A549 (cell line): ENCODE measurements around the gene TRIM22. TPM values are rescaled to one million over a fixed set of nuclear protein-coding genes. Genes with fewer than 3 reads are reported as not detected.

Experiments used
- ATAC-seq, 2 experiments: fragments of 200-7000 bp in 1 of 2; fragments of >200 bp in 1 of 2; cut with Nextera tagmentation in 1 of 2; cut with Tn5 transposase in 1 of 2; 3 replicates each; pipeline versions ENCODE4 v1.8.0 to v1.9.1; 2018 to 2020; ENCODE audit warnings: mild to moderate bottlenecking in 1 of 2, moderate library complexity in 1 of 2
- CTCF ChIA-PET: fragments of 300-600 bp; sonication (Branson Sonifier 250); formaldehyde crosslinking; extraction: SDS; loops from one replicate; lab custom pipeline; 2021; ENCODE audit warnings: antibody characterized with exemption, inconsistent platforms; lab: Yijun Ruan, JAX
- POLR2A ChIA-PET: fragments of 350-600 bp; formaldehyde crosslinking; extraction: SDS; loops from one replicate; lab custom pipeline; 2021; ENCODE audit warnings: antibody characterized with exemption, inconsistent platforms; lab: Yijun Ruan, JAX
- DNase-seq, 2 experiments: peaks; one replicate each; pipeline versions ENCODE4 v3.0.0 to v3.0.0-alpha.2; 2011 to 2016; ENCODE audit warnings: low read depth in 1 of 2, low spot score in 1 of 2
- FAIRE-seq: peaks from 2 replicates; lab custom pipeline; 2011; peaks lifted over from hg19 to GRCh38; lab: Jason Lieb, UNC
- H3K27ac ChIP-seq, 2 experiments: fragments of >200 bp; sonication (Bioruptor Twin); formaldehyde crosslinking; 3 replicates each; pipeline ENCODE4 v1.5.1; 2016 to 2017
- H3K4me1 ChIP-seq: fragments of >200 bp; sonication (Bioruptor Twin); formaldehyde crosslinking; 3 replicates; pipeline ENCODE4 v1.6.1; 2016
- H3K4me2 ChIP-seq: fragments of >200 bp; sonication (Bioruptor Twin); formaldehyde crosslinking; 3 replicates; pipeline ENCODE4 v1.6.1; 2016
- H3K4me3 ChIP-seq: fragments of >200 bp; sonication (Bioruptor Twin); formaldehyde crosslinking; 3 replicates; pipeline ENCODE4 v1.5.1; 2016
- H3K9me3 ChIP-seq: fragments of >200 bp; sonication (Bioruptor Twin); formaldehyde crosslinking; 3 replicates; pipeline ENCODE4 v1.6.1; 2016
- BHLHE40 ChIP-seq: IDR thresholded peaks from 2 replicates; pipeline ENCODE4 v1.6.1; 2012; ENCODE audit warnings: low read depth, low read length, inconsistent platforms
- CBX2 ChIP-seq: fragments of 200-600 bp; sonication (generic); IDR thresholded peaks from 2 replicates; pipeline ENCODE4 v1.6.1; 2016; ENCODE audit warnings: low read depth, mild to moderate bottlenecking, borderline replicate concordance
- EHMT2 ChIP-seq: fragments of 200-600 bp; sonication (generic); IDR thresholded peaks from 2 replicates; pipeline ENCODE4 v1.6.1; 2016; ENCODE audit warnings: antibody characterized with exemption, low read depth, mild to moderate bottlenecking, moderate library complexity
- FOXS1 ChIP-seq: fragments of 250-450 bp; sonication (Bioruptor Pico); IDR thresholded peaks from 2 replicates; pipeline ENCODE4 v1.5.0; 2020; ENCODE audit warnings: mild to moderate bottlenecking, moderate library complexity
- GATA3 ChIP-seq: IDR thresholded peaks from 2 replicates; pipeline ENCODE4 v1.6.1; 2012; ENCODE audit warnings: borderline replicate concordance
- HOXA7 ChIP-seq: fragments of 250-450 bp; sonication (Bioruptor Pico); IDR thresholded peaks from 2 replicates; pipeline ENCODE4 v1.5.0; 2020; ENCODE audit warnings: mild to moderate bottlenecking, moderate library complexity
- KDM1A ChIP-seq: fragments of 200-600 bp; sonication (generic); IDR thresholded peaks from 2 replicates; pipeline ENCODE4 v1.6.1; 2016; ENCODE audit warnings: low read depth, mild to moderate bottlenecking
- KDM5A ChIP-seq: fragments of 200-600 bp; sonication (generic); IDR thresholded peaks from 2 replicates; pipeline ENCODE4 v1.6.1; 2016; ENCODE audit warnings: antibody characterized with exemption, mild to moderate bottlenecking
- MAFK ChIP-seq: fragments of 450-650 bp; IDR thresholded peaks from 2 replicates; pipeline ENCODE4 v1.6.1; 2014; ENCODE audit not compliant: partially characterized antibody
- MAZ ChIP-seq: fragments of 150-350 bp; IDR thresholded peaks from 2 replicates; pipeline ENCODE4 v1.6.1; 2014; ENCODE audit warnings: antibody characterized with exemption, low read depth, low read length, borderline replicate concordance
- NFE2L2 ChIP-seq: fragments of 150-350 bp; conservative IDR thresholded peaks from 2 replicates; pipeline ENCODE4 v1.6.1; 2014; ENCODE audit warnings: low read length
- NPAS2 ChIP-seq: fragments of 250-450 bp; sonication (Bioruptor Pico); IDR thresholded peaks from 2 replicates; pipeline ENCODE4 v1.8.0; 2022; ENCODE audit warnings: mild to moderate bottlenecking, moderate library complexity, borderline replicate concordance
- PHF8 ChIP-seq: fragments of 200-600 bp; sonication (generic); IDR thresholded peaks from 2 replicates; pipeline ENCODE4 v1.6.1; 2016; ENCODE audit warnings: low read depth, mild to moderate bottlenecking, antibody characterized with exemption, moderate library complexity, borderline replicate concordance
- POLR2A ChIP-seq: IDR thresholded peaks from 2 replicates; pipeline ENCODE4 v1.6.1; 2012; ENCODE audit warnings: mild to moderate bottlenecking, low read length
- RNF2 ChIP-seq: fragments of 200-600 bp; sonication (generic); IDR thresholded peaks from 2 replicates; pipeline ENCODE4 v1.6.1; 2016; ENCODE audit warnings: low read depth, mild to moderate bottlenecking, antibody characterized with exemption, moderate library complexity, borderline replicate concordance
- SMC3 ChIP-seq: fragments of >200 bp; sonication (Bioruptor Twin); formaldehyde crosslinking; IDR thresholded peaks from 3 replicates; pipeline ENCODE4 v1.6.1; 2018; ENCODE audit warnings: inconsistent platforms
- SREBF2 ChIP-seq: fragments of 450-650 bp; IDR thresholded peaks from 2 replicates; pipeline ENCODE4 v1.6.1; 2014; ENCODE audit warnings: mild to moderate bottlenecking, moderate library complexity
- WGBS: methylation state at CpG from one replicate; pipeline ENCODE4 v1.1.6; 2017; ENCODE audit errors: missing lambda C conversion rate; 5-methylcytosine and 5-hydroxymethylcytosine counted together
- polyA plus RNA-seq, 4 experiments: library from polyadenylated mRNA; depleted of rRNA in 3 of 4; stranded (reverse); fragments of >200 nt; fragmentation: RNase III in 1 of 4; extraction: RNeasy Plus Mini Kit Qiagen cat#74134 plus additional on column Dnase treatment in 1 of 4; gene quantifications; 2 replicates in 3 of 4; 3 replicates in 1 of 4; pipeline ENCODE4 v1.2.3, GENCODE V29; 2011 to 2017
- TF ChIP-seq, protein P1 (sequence below): fragments of 150-350 bp; IDR thresholded peaks from 2 replicates; pipeline ENCODE4 v1.6.1; 2014; ENCODE audit warnings: low read depth, mild to moderate bottlenecking, low read length
- TF ChIP-seq, protein P2 (sequence below): IDR thresholded peaks from 2 replicates; pipeline ENCODE4 v1.6.1; 2012; ENCODE audit warnings: low read depth, borderline replicate concordance
- TF ChIP-seq, protein P3 (sequence below): fragments of 250-450 bp; sonication (Bioruptor Pico); IDR thresholded peaks from 2 replicates; pipeline ENCODE4 v1.5.0; 2020; ENCODE audit warnings: low read depth, mild to moderate bottlenecking, moderate library complexity
- TF ChIP-seq, protein P4 (sequence below): fragments of >200 bp; sonication (Bioruptor Twin); formaldehyde crosslinking; IDR thresholded peaks from 3 replicates; pipeline ENCODE4 v1.5.1; 2016

Gene TRIM22
- polyA plus RNA-seq, 2 of the 4 experiments (the other 2 are of a cell fraction), result 1.4 to 2.7 TPM

DNA sequence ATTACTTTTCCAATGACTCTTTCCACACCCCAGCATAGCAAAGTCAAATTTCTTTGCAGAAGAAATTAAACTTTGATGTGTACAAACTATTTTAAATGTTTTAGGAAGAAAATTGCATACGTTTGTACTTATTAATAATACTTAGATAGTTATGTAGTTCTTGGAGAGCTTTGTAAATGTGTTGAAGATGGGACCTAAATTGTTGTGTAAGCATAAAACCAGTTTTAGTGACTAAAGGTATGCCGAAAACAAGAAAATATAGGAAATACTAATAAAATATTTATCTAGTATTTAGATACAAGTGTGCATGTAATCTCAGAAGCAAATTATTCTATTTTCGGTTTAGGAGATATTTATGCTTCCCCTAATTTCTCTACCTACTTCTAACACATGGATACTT lies 60.2 kb downstream of the TRIM22 start:
- ChIA-PET POLR2A (no interaction called here), CTCF (no interaction called here)
- TF ChIP-seq PHF8 (no peak), MAFK (peak; percentile 38), SREBF2 (no peak)
- TF ChIP-seq, protein P1, sequence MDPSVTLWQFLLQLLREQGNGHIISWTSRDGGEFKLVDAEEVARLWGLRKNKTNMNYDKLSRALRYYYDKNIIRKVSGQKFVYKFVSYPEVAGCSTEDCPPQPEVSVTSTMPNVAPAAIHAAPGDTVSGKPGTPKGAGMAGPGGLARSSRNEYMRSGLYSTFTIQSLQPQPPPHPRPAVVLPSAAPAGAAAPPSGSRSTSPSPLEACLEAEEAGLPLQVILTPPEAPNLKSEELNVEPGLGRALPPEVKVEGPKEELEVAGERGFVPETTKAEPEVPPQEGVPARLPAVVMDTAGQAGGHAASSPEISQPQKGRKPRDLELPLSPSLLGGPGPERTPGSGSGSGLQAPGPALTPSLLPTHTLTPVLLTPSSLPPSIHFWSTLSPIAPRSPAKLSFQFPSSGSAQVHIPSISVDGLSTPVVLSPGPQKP, result no peak
- DNase-seq, result no peak
- H3K4me2 ChIP-seq, result no peak overlapping the region
- no peaks in the 10 kb centered on the region for H3K9me3 ChIP-seq
- no peak for ATAC-seq
- 14% methylated on average over 3 of the region's 3 CpGs for WGBS
- H3K27ac ChIP-seq, result no peak overlapping the region
- H3K4me1 ChIP-seq, result no peaks in the 10 kb centered on the region
- no peak for FAIRE-seq
- no peak overlapping the region for H3K4me3 ChIP-seq

DNA sequence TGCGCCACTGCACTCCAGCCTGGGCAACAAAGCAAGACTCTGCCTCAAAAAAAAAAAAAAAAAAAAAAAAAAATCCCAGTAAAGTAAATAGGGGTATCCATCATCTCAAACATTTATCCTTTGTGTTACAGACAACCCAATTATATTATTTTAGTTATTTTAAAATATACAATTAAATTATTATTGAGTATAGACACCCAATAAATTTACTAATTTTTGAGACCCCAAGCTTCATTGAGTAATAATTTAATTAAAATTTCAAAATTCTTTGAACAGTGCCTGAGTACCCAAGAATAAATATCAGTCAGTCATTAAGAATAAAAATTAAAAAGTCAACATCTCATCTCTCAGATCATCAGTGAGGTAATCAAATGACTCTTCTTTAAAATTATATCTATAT lies 64.4 kb downstream of the TRIM22 start, which contains the start of gene OR52N4:
TSS of gene OR52N4 (plus strand) at position 301 of the 400 bp plus-strand sequence. CDS start 498 bp downstream, outside the sequence.
- DNase-seq (no peak), FAIRE-seq (no peak), ATAC-seq (no peak)
- no peaks in the 10 kb centered on the region for H3K9me3 ChIP-seq
- no peak for TF ChIP-seq NFE2L2
- no peak for TF ChIP-seq KDM1A
- no peak for TF ChIP-seq FOXS1 (CRISPR knock-in tag)
- TF ChIP-seq MAZ, result no peak
- TF ChIP-seq NPAS2, result no peak
- TF ChIP-seq HOXA7 (CRISPR knock-in tag), result no peak
- TF ChIP-seq GATA3, result no peak
- no peak for TF ChIP-seq KDM5A
- no peak for TF ChIP-seq RNF2
- TF ChIP-seq CBX2, result no peak
- TF ChIP-seq POLR2A, result no peak
- TF ChIP-seq BHLHE40, result no peak
- no peak for TF ChIP-seq SMC3
- TF ChIP-seq, protein P2, sequence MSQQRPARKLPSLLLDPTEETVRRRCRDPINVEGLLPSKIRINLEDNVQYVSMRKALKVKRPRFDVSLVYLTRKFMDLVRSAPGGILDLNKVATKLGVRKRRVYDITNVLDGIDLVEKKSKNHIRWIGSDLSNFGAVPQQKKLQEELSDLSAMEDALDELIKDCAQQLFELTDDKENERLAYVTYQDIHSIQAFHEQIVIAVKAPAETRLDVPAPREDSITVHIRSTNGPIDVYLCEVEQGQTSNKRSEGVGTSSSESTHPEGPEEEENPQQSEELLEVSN, result no peak
- TF ChIP-seq MAFK, result no peak
- no peak for TF ChIP-seq EHMT2
- TF ChIP-seq, protein P3, sequence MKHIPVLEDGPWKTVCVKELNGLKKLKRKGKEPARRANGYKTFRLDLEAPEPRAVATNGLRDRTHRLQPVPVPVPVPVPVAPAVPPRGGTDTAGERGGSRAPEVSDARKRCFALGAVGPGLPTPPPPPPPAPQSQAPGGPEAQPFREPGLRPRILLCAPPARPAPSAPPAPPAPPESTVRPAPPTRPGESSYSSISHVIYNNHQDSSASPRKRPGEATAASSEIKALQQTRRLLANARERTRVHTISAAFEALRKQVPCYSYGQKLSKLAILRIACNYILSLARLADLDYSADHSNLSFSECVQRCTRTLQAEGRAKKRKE (CRISPR knock-in tag), result no peak
- TF ChIP-seq, protein P4, sequence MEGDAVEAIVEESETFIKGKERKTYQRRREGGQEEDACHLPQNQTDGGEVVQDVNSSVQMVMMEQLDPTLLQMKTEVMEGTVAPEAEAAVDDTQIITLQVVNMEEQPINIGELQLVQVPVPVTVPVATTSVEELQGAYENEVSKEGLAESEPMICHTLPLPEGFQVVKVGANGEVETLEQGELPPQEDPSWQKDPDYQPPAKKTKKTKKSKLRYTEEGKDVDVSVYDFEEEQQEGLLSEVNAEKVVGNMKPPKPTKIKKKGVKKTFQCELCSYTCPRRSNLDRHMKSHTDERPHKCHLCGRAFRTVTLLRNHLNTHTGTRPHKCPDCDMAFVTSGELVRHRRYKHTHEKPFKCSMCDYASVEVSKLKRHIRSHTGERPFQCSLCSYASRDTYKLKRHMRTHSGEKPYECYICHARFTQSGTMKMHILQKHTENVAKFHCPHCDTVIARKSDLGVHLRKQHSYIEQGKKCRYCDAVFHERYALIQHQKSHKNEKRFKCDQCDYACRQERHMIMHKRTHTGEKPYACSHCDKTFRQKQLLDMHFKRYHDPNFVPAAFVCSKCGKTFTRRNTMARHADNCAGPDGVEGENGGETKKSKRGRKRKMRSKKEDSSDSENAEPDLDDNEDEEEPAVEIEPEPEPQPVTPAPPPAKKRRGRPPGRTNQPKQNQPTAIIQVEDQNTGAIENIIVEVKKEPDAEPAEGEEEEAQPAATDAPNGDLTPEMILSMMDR, result no peak
- H3K4me1 ChIP-seq, result no peaks in the 10 kb centered on the region
- H3K27ac ChIP-seq, result no peak within 1 kb of the TSS
- H3K4me3 ChIP-seq, result no peak within 1 kb of the TSS
- WGBS, result 13% methylated on average over 1 of the region's 1 CpG
- POLR2A ChIA-PET, result no interaction called here
- no peak within 1 kb of the TSS for H3K4me2 ChIP-seq
- CTCF ChIA-PET, result no interaction called here

Other genes starting within 250 kb of the TRIM22 start
- not detected in 2 replicates for gene OR51I1, start 248.3 kb upstream of the TRIM22 start, polyA plus RNA-seq (2011; rRNA removed)
- not detected in 3 replicates for gene OR51I1, start 248.3 kb upstream of the TRIM22 start, polyA plus RNA-seq (2017; fragmentation: RNase III; extraction: RNeasy Plus Mini Kit Qiagen cat#74134 plus additional on column Dnase treatment)
- gene OR51I2, start 240.5 kb upstream of the TRIM22 start, polyA plus RNA-seq (2011; rRNA removed), result not detected in 2 replicates
- not detected in 3 replicates for gene OR51I2, start 240.5 kb upstream of the TRIM22 start, polyA plus RNA-seq (2017; fragmentation: RNase III; extraction: RNeasy Plus Mini Kit Qiagen cat#74134 plus additional on column Dnase treatment)
- gene OR52D1, start 201.1 kb upstream of the TRIM22 start, polyA plus RNA-seq (2011; rRNA removed), result not detected in 2 replicates
- gene OR52D1, start 201.1 kb upstream of the TRIM22 start, polyA plus RNA-seq (2017; fragmentation: RNase III; extraction: RNeasy Plus Mini Kit Qiagen cat#74134 plus additional on column Dnase treatment), result not detected in 3 replicates
- gene UBQLN3, start 179.8 kb upstream of the TRIM22 start, polyA plus RNA-seq (2011; rRNA removed), result not detected in 2 replicates
- not detected in 3 replicates for gene UBQLN3, start 179.8 kb upstream of the TRIM22 start, polyA plus RNA-seq (2017; fragmentation: RNase III; extraction: RNeasy Plus Mini Kit Qiagen cat#74134 plus additional on column Dnase treatment)
- 0.41 and 0.71 TPM in 2 replicates for gene UBQLNL, start 173.1 kb upstream of the TRIM22 start, polyA plus RNA-seq (2011; rRNA removed)
- gene UBQLNL, start 173.1 kb upstream of the TRIM22 start, polyA plus RNA-seq (2017; fragmentation: RNase III; extraction: RNeasy Plus Mini Kit Qiagen cat#74134 plus additional on column Dnase treatment), result 0.06 to 0.13 TPM (median 0.12 TPM) in 3 replicates
- not detected in 2 replicates for gene OR52H1, start 141.2 kb upstream of the TRIM22 start, polyA plus RNA-seq (2011; rRNA removed)
- gene OR52H1, start 141.2 kb upstream of the TRIM22 start, polyA plus RNA-seq (2017; fragmentation: RNase III; extraction: RNeasy Plus Mini Kit Qiagen cat#74134 plus additional on column Dnase treatment), result not detected in 3 replicates
- gene OR52B6, start 108.9 kb upstream of the TRIM22 start, polyA plus RNA-seq (2011; rRNA removed), result not detected in 2 replicates
- gene OR52B6, start 108.9 kb upstream of the TRIM22 start, polyA plus RNA-seq (2017; fragmentation: RNase III; extraction: RNeasy Plus Mini Kit Qiagen cat#74134 plus additional on column Dnase treatment), result not detected in 3 replicates
- 44.1 and 52.8 TPM in 2 replicates for gene TRIM6, start 93.2 kb upstream of the TRIM22 start, polyA plus RNA-seq (2011; rRNA removed)
- 22.6 to 27.5 TPM (median 22.9 TPM) in 3 replicates for gene TRIM6, start 93.2 kb upstream of the TRIM22 start, polyA plus RNA-seq (2017; fragmentation: RNase III; extraction: RNeasy Plus Mini Kit Qiagen cat#74134 plus additional on column Dnase treatment)
- gene TRIM34, start 64.8 kb upstream of the TRIM22 start, polyA plus RNA-seq (2011; rRNA removed), result 11.7 and 15.2 TPM in 2 replicates
- 6.1 to 8.1 TPM (median 6.8 TPM) in 3 replicates for gene TRIM34, start 64.8 kb upstream of the TRIM22 start, polyA plus RNA-seq (2017; fragmentation: RNase III; extraction: RNeasy Plus Mini Kit Qiagen cat#74134 plus additional on column Dnase treatment)
- gene TRIM5, start 4.7 kb upstream of the TRIM22 start, polyA plus RNA-seq (2011; rRNA removed), result 30.5 and 32.6 TPM in 2 replicates
- gene TRIM5, start 4.7 kb upstream of the TRIM22 start, polyA plus RNA-seq (2017; fragmentation: RNase III; extraction: RNeasy Plus Mini Kit Qiagen cat#74134 plus additional on column Dnase treatment), result 19.6 to 22.8 TPM (median 21.9 TPM) in 3 replicates
- gene OR56B1, start 46.7 kb downstream of the TRIM22 start, polyA plus RNA-seq (2011; rRNA removed), result not detected in 2 replicates
- not detected in 3 replicates for gene OR56B1, start 46.7 kb downstream of the TRIM22 start, polyA plus RNA-seq (2017; fragmentation: RNase III; extraction: RNeasy Plus Mini Kit Qiagen cat#74134 plus additional on column Dnase treatment)
- gene OR52N4, start 64.5 kb downstream of the TRIM22 start, polyA plus RNA-seq (2011; rRNA removed), result not detected in 2 replicates
- gene OR52N4, start 64.5 kb downstream of the TRIM22 start, polyA plus RNA-seq (2017; fragmentation: RNase III; extraction: RNeasy Plus Mini Kit Qiagen cat#74134 plus additional on column Dnase treatment), result not detected in 3 replicates
- gene OR52N5, start 93.6 kb downstream of the TRIM22 start, polyA plus RNA-seq (2011; rRNA removed), result not detected in 2 replicates
- gene OR52N5, start 93.6 kb downstream of the TRIM22 start, polyA plus RNA-seq (2017; fragmentation: RNase III; extraction: RNeasy Plus Mini Kit Qiagen cat#74134 plus additional on column Dnase treatment), result not detected in 3 replicates
- not detected in 2 replicates for gene OR52N1, start 101.5 kb downstream of the TRIM22 start, polyA plus RNA-seq (2011; rRNA removed)
- gene OR52N1, start 101.5 kb downstream of the TRIM22 start, polyA plus RNA-seq (2017; fragmentation: RNase III; extraction: RNeasy Plus Mini Kit Qiagen cat#74134 plus additional on column Dnase treatment), result not detected in 3 replicates
- gene OR52N2, start 119.1 kb downstream of the TRIM22 start, polyA plus RNA-seq (2011; rRNA removed), result not detected in 2 replicates
- gene OR52N2, start 119.1 kb downstream of the TRIM22 start, polyA plus RNA-seq (2017; fragmentation: RNase III; extraction: RNeasy Plus Mini Kit Qiagen cat#74134 plus additional on column Dnase treatment), result not detected in 3 replicates
- not detected in 2 replicates for gene OR52E6, start 152.1 kb downstream of the TRIM22 start, polyA plus RNA-seq (2011; rRNA removed)
- not detected in 3 replicates for gene OR52E6, start 152.1 kb downstream of the TRIM22 start, polyA plus RNA-seq (2017; fragmentation: RNase III; extraction: RNeasy Plus Mini Kit Qiagen cat#74134 plus additional on column Dnase treatment)
- gene OR52E8, start 167.9 kb downstream of the TRIM22 start, polyA plus RNA-seq (2011; rRNA removed), result not detected in 2 replicates
- not detected in 3 replicates for gene OR52E8, start 167.9 kb downstream of the TRIM22 start, polyA plus RNA-seq (2017; fragmentation: RNase III; extraction: RNeasy Plus Mini Kit Qiagen cat#74134 plus additional on column Dnase treatment)
- not detected in 2 replicates for gene OR52E4, start 190.8 kb downstream of the TRIM22 start, polyA plus RNA-seq (2011; rRNA removed)
- gene OR52E4, start 190.8 kb downstream of the TRIM22 start, polyA plus RNA-seq (2017; fragmentation: RNase III; extraction: RNeasy Plus Mini Kit Qiagen cat#74134 plus additional on column Dnase treatment), result not detected in 3 replicates
- not detected in 2 replicates for gene OR52E5, start 203.4 kb downstream of the TRIM22 start, polyA plus RNA-seq (2011; rRNA removed)
- gene OR52E5, start 203.4 kb downstream of the TRIM22 start, polyA plus RNA-seq (2017; fragmentation: RNase III; extraction: RNeasy Plus Mini Kit Qiagen cat#74134 plus additional on column Dnase treatment), result not detected in 3 replicates